Body of pancreas (tissue), 4 donors: ENCODE results near the gene LPP. TPM values are rescaled to one million over a fixed set of nuclear protein-coding genes. Genes with fewer than 3 reads are reported as not detected.

Experiments used
- ATAC-seq: fragments of 150-250 bp; one replicate; pipeline ENCODE4 v1.9.1; 2016
- DNase-seq, 4 donors: peaks; one replicate each; pipeline ENCODE4 v3.0.0-alpha.2; 2019
- H3K27ac ChIP-seq, 4 donors: fragments of 200-600 bp; sonication (generic); 1 replicate in 3 of 4; 2 replicates in 1 of 4; pipeline versions ENCODE4 v1.5.1 to v1.6.1; 2016 to 2019; ENCODE audit warnings: mild to moderate bottlenecking in 1 of 4, mixed read lengths in 1 of 4, moderate library complexity in 1 of 4
- H3K27me3 ChIP-seq, 2 donors: fragments of 200-600 bp; sonication (generic); one replicate each; pipeline ENCODE4 v1.6.0; 2016; ENCODE audit warnings: mild to moderate bottlenecking in 1 of 2
- H3K36me3 ChIP-seq, 2 donors: fragments of 200-600 bp; sonication (generic); replicated peaks in 1 of 2; 2 replicates each; pipeline ENCODE4 v1.5.1; 2016; ENCODE audit warnings: low read depth in 2 of 2; ENCODE audit not compliant: insufficient read depth in 1 of 2
- H3K4me1 ChIP-seq: fragments of 200-600 bp; sonication (generic); one replicate; pipeline ENCODE4 v1.6.0; 2016
- H3K4me3 ChIP-seq, 2 donors: fragments of 200-600 bp; sonication (generic); 1 replicate in 1 of 2; 2 replicates in 1 of 2; pipeline ENCODE4 v1.5.1; 2016 to 2019
- H3K9me3 ChIP-seq, 3 donors: fragments of 200-600 bp; sonication (generic); 1 replicate in 2 of 3; 2 replicates in 1 of 3; pipeline ENCODE4 v1.5.1; 2016
- POLR2A ChIP-seq, 3 donors: fragments of 450-650 bp; IDR thresholded peaks; one replicate each; pipeline ENCODE4 v1.6.1; 2016; ENCODE audit warnings: antibody characterized with exemption in 3 of 3, mild to moderate bottlenecking in 2 of 3
- WGBS, 2 donors: methylation state at CpG; one replicate each; pipeline ENCODE4 v1.1.5; 2017; 5-methylcytosine and 5-hydroxymethylcytosine counted together
- intact Hi-C: fragments of 100-400 bp; cut with DNase I; formaldehyde crosslinking; loops from one replicate; pipeline ENCODE4 v1.15.1; 2023
- total RNA-seq, 2 donors: library from RNA; depleted of rRNA; stranded (reverse); fragments of >200 nt; gene quantifications; one replicate each; pipeline ENCODE4 v1.1.0, GENCODE V29; 2016
- TF ChIP-seq, protein P1 (sequence below), 7 experiments: fragments of 450-650 bp in 4 of 7; fragments of 200-600 bp in 3 of 7; sonication (generic) in 3 of 7; IDR thresholded peaks; one replicate each; pipeline ENCODE4 v1.5.1; 2016 to 2019; ENCODE audit warnings: antibody characterized with exemption in 7 of 7

The LPP gene
- total RNA-seq, 2 donors from 2014 or later = 60.6 to 65.1 TPM

DNA sequence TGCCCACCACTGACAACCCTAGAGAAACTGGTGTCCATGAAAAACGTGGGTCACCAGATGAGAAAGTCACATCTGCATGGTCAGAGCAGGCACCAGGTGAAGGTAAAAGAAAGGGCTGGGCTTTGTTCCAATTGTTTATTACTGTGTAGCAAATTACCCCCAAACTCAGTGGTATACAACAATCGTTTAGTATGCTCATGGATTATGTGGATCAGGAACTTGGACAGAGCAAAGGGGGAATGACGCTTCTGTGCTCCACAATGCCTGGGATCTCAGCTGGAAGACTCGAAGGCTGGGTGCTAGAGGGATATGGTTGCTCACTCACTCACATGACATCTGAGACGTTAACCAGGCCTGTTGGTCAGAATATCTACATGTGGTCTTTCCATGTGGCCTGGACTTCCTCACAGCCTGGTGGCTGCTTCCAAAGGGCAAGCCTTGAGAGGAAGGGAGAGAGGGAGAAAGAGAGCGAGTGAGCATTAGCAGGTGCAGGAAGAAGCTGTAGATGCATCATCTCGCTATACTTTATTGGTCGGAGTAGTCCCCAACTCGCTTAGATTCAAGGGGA lies 44.9 kb downstream of the LPP start:
- 79 to 81% methylated on average over 9 of the region's 9 CpGs for WGBS, 2 donors
- no peaks in the 10 kb centered on the region for H3K27me3 ChIP-seq
- TF ChIP-seq POLR2A (IDR thresholded peaks at IDR 0.05) = no peak
- TF ChIP-seq, protein P1, sequence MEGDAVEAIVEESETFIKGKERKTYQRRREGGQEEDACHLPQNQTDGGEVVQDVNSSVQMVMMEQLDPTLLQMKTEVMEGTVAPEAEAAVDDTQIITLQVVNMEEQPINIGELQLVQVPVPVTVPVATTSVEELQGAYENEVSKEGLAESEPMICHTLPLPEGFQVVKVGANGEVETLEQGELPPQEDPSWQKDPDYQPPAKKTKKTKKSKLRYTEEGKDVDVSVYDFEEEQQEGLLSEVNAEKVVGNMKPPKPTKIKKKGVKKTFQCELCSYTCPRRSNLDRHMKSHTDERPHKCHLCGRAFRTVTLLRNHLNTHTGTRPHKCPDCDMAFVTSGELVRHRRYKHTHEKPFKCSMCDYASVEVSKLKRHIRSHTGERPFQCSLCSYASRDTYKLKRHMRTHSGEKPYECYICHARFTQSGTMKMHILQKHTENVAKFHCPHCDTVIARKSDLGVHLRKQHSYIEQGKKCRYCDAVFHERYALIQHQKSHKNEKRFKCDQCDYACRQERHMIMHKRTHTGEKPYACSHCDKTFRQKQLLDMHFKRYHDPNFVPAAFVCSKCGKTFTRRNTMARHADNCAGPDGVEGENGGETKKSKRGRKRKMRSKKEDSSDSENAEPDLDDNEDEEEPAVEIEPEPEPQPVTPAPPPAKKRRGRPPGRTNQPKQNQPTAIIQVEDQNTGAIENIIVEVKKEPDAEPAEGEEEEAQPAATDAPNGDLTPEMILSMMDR (IDR thresholded peaks at IDR 0.05) = no peak
- ATAC-seq (no peak), DNase-seq (no peak)
- intact Hi-C loops = no loop called here
- H3K27ac ChIP-seq = no peak overlapping the region
- no peaks in the 10 kb centered on the region for H3K9me3 ChIP-seq
- no peak overlapping the region for H3K4me3 ChIP-seq
- no peaks in the 10 kb centered on the region for H3K36me3 ChIP-seq
- no peaks in the 10 kb centered on the region for H3K4me1 ChIP-seq

DNA sequence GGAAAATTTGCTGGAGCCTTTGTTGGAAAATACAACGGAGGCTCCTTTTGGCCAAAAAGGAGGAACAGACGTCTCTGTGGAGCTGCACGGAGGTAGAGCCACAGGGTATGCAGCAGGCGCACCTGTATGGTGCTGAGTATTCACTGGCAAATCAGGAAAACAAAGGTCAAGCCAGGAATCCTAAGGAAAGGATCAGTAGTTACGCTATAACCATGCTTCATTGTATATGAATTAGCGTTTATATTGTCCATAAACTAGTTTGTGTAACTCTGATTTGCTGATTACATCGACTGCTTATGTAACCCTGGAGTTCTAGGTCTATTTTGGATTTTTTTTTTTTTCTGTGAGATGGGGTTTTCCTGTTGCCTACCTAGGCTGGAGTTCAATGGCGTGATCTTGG lies 45.4 kb downstream of the LPP start:
- WGBS, 2 donors = 89% methylated on average over 8 of the region's 8 CpGs
- Histone ChIP-seq H3K9me3 (no peaks in the 10 kb centered on the region), H3K4me3 (no peak overlapping the region), H3K36me3 (no peaks in the 10 kb centered on the region), H3K4me1 (no peaks in the 10 kb centered on the region), H3K27ac (no peak overlapping the region), H3K27me3 (no peaks in the 10 kb centered on the region)
- no peak for TF ChIP-seq POLR2A (IDR thresholded peaks at IDR 0.05)
- TF ChIP-seq, protein P1 (IDR thresholded peaks at IDR 0.05) = no peak
- intact Hi-C loops = no loop called here
- ATAC-seq (no peak), DNase-seq (no peak)

- Histone ChIP-seq H3K27me3 (no peaks in the 10 kb centered on the region), H3K27ac (no peak overlapping the region), H3K9me3 (no peaks in the 10 kb centered on the region), H3K4me1 (no peaks in the 10 kb centered on the region), H3K36me3 (no peaks in the 10 kb centered on the region), H3K4me3 (no peak overlapping the region)
- ATAC-seq (no peak), DNase-seq (no peak)
- TF ChIP-seq POLR2A (IDR thresholded peaks at IDR 0.05) = no peak
- TF ChIP-seq, protein P1 (IDR thresholded peaks at IDR 0.05) = no peak
- intact Hi-C loops = no loop called here
- WGBS, 2 donors = 79 to 92% methylated on average over 2 of the region's 2 CpGs
Observed at GRCh38 chr3:188200481-188200880, 46.5 kb downstream of the LPP start.

DNA sequence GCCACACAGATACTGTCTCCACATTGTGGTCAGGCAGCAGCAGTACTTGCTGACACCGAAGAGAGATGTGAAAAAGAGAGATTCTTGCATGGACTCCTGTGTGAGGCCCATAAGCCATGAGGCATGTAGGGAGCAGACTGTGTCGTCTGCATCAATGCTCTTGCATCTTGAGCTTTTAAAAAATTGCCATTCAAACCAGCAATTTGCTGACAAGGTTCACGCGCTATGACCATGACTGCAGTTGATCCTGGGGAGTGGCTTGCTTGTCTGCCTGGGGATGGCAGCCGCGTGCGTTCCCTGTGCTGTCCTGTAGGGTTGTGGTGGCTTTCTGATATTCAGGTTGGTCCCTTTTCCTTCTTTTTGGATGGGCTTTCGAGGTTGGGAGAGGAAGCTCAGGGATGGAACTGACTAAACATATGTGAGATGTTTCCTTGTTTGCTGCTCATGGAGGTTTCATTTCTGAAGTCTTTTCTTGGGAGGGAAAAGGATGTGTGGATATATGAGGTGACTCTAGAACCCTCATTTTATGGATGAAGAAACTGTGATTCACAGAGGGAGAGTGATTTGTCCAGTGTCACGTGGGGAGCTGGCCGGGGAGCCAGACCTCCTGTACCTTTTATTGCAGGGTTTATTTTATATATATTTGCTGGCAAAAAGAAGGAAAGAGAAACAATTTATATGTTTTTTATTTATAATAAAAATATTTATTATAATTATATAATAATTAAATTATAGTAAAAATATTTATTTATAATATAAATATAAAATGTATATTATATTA lies 48.6 kb downstream of the LPP start:
- H3K4me3 ChIP-seq = no peak overlapping the region
- TF ChIP-seq, protein P1 (IDR thresholded peaks at IDR 0.05) = peak in 1 of 7 experiments; percentile 8
- no peak for TF ChIP-seq POLR2A (IDR thresholded peaks at IDR 0.05)
- no peaks in the 10 kb centered on the region for H3K27me3 ChIP-seq
- DNase-seq (peak in 2 of 4 donors; percentile 19 to 21), ATAC-seq (no peak)
- no peaks in the 10 kb centered on the region for H3K9me3 ChIP-seq
- intact Hi-C loops = no loop called here
- H3K4me1 ChIP-seq = no peaks in the 10 kb centered on the region
- 93 to 96% methylated on average over 10 of the region's 10 CpGs for WGBS, 2 donors
- H3K27ac ChIP-seq = no peak overlapping the region
- no peaks in the 10 kb centered on the region for H3K36me3 ChIP-seq
